NCI-H345 (cell line): ENCODE results near the gene NLRC3.
"Not testable (repeated sequence)": the region's sequence is repeated elsewhere in the genome, so short reads cannot be mapped to it uniquely, and the experiment has no call there.

Experiments used
- DNase-seq: peaks from one replicate; lab custom pipeline; 2025; lab: John Stamatoyannopoulos, UW

Gene NLRC3

DNA sequence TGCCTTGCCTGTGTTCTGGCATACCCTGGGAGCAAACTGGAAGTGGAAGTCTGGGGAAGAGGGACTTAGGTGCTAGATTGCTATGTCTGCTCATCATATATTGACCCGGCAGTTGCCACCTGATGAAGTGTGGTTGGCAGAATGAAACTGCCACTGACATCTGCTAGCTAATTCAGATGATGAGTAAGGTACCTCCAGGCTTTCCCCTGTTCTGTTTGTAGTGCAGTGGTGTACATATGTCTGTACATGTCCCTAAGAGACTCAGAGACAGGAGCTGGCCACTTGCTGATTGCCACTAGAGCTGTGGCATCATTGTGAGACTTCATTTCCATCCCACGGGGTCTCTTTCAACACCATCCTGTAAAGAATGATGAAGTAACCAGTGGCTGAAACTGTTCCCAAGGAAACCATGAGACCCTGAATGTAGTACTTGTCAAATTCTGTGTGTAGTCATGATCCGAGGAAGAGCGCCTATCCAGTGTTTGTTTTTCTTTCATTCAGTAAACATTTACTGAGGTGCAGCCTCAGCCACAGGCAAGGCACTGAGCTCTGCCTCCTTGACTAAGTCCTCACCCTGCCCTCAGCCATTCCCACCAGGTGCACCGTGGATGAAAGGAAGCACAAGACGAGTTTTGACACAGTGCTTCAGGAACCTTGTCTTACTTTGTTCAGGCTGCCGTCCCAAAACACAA is 63.2 kb downstream of the NLRC3 start:
- no peak for DNase-seq

DNA sequence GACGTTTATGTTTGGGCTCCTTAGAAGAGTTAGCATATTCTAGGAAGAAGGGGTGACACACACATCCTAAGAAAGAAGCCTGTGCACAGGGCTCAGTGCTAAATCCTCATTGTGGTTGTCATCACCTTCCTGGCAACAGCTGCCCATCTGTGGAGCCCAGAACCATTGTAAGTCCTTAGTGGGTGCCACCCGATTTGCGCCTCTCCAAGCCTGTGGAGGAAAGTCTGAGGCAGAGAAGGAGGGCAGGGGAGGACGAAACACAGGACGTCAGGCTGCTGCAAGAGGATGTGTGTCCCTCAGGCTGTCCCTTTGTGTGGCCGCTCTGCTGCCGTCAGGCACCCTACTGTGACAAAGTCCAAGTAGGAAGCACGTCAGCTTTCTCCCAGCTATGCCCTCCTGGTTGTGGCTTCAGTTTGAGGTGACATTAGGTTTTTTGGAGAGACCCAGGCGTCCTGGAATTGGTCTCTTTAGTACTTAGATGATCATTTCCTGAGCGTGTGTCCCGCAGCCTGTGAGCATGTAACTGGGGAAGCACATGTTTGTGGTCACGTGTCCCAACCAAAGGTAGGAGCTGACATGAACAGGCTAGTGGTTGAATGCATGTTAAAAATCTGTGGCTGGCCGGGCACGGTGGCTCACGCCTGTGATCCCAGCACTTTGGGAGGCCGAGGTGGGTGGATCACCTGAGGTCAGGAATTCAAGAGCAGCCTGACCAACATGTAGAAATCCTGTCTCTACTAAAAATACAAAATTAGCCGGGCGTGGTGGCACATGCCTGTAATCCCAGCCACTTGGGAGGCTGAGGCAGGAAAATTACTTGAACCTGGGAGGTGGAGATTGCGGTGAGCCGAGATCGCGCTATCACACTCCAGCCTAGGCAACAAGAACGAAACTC is 65.7 kb downstream of the NLRC3 start:
- no peak for DNase-seq

DNA sequence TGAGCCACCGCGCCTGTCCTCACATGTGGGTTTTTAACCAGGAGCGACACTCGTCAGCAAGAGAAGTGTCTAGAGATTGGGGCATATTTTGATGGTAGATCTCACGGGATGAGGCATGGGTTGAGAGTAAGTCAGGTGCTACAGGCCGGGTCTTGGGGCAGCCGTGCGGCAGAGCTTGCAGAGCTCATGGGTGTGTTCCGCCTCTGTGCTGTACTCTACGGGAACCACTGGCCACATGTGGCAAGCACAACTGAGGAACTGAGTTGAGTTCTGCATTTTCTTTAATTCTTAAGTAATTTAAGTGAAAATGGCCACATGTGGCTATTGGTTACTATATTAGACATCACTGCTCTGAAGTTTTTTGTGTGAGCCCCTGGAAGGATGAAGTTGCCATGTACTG is 66.8 kb downstream of the NLRC3 start:
- no peak for DNase-seq

GRCh38 chr16:3509470-3509928 is 67.7 kb downstream of the NLRC3 start:
- no peak for DNase-seq

DNA sequence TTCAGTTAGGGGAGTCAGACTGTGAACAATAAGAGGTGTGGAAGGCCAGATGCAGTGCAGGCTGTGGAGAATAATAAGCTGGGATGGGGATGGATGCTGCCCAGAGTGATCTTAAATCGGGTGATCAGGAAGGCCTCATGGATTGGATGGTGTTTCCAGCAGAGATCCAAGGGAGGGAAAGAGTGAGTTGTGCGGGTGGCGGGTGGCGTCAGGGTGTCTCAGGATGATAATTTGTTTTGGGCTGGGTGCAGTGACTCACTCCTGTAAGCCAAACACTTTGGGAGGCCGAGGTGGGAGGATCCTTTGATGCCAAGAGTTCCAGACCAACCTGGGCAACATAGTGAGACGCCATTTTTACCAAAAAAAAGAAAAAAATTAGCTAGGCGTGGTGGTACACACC is 68.5 kb downstream of the NLRC3 start:
- no peak for DNase-seq

DNA sequence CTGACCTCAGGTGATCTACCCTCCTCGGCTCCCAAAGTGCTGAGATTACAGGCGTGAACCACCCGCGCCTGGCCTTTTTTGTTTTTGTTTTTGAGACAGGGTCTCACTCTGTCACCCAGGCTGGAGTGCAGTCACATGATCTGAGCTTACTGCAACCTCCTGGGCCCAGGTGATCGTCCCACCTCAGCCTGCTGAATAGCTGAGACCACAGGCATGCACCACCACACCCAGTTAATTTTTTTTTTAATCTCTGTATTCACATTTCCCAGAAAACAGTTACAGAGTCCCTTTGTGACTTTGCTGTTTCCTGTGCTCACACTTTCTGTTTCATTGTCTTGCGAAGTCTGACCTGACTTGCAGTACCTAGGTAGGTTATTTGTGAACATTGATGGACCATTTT is 73.7 kb downstream of the NLRC3 start:
- no peak for DNase-seq

GRCh38 chr16:3501783-3502400 is 75.3 kb downstream of the NLRC3 start:
- no peak for DNase-seq

GRCh38 chr16:3501412-3501761 is 75.8 kb downstream of the NLRC3 start:
- not testable (repeated sequence) for DNase-seq

GRCh38 chr16:3498988-3499387 is 78.2 kb downstream of the NLRC3 start:
- DNase-seq: no peak

DNA sequence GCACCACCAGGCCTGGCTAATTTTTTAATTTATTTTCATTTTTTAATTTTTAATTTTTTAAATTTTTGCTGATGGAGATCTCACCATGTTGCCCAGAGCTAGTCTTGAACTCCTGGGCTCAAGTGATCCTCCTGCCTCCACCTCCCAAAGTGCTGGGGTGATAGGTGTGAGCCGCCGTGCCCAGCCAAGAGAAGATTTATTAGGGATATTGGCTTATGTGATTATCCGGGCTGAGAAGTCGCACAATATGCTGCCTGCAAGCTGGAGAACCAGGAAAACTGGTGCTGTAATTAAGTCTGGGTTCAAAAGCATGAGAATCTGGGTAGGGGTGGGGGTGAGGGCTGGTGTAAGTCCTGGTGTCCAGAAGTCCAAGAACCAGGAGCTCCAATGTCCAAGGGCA is 79.4 kb downstream of the NLRC3 start:
- DNase-seq: no peak

DNA sequence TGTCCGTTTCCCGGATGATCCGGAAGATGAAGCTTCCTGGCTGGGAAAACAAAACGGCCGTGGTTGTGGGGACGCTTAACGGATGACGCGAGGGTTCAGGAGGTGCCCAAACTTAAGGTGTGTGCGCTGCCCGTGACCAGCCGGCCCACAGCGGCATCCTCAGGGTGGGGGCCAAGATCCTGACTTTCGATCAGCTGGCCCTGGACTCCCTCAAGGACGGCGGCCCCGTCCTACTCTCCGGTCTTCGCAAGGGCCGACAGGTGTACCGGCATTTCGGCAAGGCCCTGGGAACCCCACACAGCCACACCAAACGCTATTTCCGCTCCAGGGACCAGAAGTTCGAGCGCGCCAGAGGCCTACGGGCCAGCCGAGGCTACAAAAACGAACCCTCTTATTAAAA is 80.8 kb downstream of the NLRC3 start:
- DNase-seq: no peak

DNA sequence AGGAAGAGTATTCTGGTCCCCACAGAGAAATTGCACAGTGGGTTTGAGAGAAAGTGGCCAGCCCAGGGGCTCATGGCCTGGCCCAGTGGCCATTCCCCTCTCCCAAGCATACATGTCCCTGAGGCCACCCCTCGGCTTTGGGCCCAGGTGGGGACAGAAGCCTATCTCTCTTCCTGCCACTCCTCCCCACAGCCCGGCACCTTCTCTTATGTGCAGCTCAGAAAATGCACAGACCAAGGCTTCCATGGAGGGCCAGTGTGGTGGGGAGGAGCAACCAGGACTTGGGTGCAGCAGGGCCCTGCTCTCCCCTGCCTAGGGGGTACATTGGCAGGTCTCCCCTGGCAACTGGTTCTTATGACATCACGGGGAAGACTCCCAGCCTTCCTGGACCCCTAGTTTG is 82.0 kb downstream of the NLRC3 start, which contains the start of gene C16orf90:
Gene C16orf90 (minus strand): TSS at position 314 of the 400 bp plus-strand sequence. CDS start 68 bp downstream, at position 246.
- DNase-seq: no peak

DNA sequence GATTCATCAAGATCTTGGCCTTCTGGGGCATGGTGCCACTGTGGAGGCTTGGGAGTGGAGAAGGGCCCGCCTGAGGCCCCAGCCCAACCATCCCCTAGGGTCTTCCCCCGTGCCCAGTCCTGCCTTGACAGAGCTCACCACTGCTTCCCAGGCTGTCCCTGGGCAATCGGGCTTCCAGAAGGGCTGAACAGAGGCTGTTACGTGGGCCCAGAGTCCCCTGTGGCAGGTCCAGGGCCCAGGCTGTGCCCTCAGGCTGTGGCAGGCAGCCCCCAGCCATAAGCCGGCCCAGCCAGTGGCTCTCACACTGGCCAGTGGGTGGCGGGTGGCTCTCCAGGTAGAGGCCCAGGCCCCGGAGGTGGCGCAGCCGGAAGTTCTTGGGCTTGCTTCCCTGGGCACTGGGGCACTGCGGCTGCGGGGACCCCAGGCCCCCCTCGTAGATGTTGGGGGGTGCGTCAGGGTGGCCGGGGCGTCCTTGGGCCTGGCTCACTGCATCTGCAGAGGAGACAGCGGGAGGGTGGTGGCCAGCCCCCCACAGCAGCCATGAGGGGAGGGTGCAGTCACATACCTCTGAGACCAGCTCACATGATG is 82.7 kb downstream of the NLRC3 start:
- no peak for DNase-seq

DNA sequence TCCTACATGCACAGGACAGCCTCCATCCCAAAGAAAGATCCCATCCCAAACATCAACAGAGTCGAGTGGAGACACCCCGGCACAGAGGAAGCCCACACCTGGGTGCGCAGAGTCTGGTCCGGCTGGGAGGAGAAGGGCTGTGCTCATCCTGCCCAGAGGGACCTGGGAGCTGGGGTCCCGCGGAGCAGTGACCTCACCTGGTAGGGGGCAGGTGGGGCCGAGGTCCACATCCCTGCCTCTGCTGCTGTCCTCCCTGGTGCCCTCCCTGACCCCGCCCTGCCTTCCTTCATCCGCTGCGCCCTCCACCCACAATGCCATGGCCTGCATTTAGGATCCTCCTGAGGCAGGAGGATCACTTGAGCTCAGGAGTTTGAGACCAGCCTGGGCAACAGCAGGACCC is 84.8 kb downstream of the NLRC3 start:
- no peak for DNase-seq

DNA sequence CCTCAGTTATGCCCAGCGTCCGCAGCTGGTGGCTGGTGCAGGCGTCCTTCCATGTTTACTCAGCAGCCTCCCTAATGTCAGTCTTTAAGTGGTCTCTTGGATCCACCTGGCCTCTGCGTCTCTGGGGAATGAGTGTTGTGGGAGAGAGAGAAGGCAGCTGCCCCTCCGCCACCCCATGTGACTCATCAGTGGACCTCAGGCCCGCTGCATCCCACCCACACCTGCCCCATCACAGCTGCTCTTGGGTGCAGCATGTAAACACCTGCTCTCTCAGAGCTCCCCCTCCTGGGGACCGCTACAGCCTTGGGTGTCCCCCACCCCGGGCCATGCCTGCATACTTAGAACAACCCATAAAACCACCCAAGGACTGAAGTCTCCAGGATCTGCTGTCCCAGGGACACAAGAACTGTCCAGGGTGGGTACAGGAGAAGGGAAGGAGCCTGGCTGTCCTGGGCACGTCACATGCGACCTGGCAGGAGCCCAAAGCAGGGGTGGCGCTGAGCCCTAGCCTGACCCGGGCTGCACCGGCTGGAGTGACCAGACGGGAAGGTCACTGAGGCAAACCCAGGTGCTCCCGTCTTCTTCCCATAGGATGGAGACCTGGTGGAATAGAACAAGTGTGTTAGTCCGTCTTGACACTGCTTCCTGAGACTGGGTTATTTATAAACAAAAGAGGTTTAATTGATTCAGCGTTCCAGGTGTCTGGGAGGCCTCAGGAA is 86.1 kb downstream of the NLRC3 start:
- DNase-seq: peak; percentile 62
